HEK293 (cell line): ENCODE measurements around the gene TMEM130.

Experiments used
- CTCF ChIA-PET: fragments of 350-600 bp; formaldehyde crosslinking; extraction: SDS; loops from one replicate; lab custom pipeline; 2021; ENCODE audit warnings: antibody characterized with exemption; lab: Yijun Ruan, JAX
- POLR2A ChIA-PET: fragments of 300-600 bp; formaldehyde crosslinking; extraction: SDS; loops from one replicate; lab custom pipeline; 2020; ENCODE audit warnings: antibody characterized with exemption, inconsistent platforms; lab: Yijun Ruan, JAX
- H3K27ac ChIP-seq: fragments of 200-500 bp; sonication (Bioruptor generic); 2 replicates; pipeline ENCODE4 v1.5.1; 2014; ENCODE audit warnings: low read depth, low read length, control low read depth, inconsistent platforms; ENCODE audit errors: extremely low read depth
- H3K36me3 ChIP-seq, 2 experiments: fragments of 200-500 bp in 1 of 2; sonication (Bioruptor generic) in 1 of 2; 1 replicate in 1 of 2; 2 replicates in 1 of 2; pipeline ENCODE4 v1.5.1; 2014 to 2017; ENCODE audit warnings: inconsistent platforms in 2 of 2, low read length in 2 of 2; ENCODE audit not compliant: control insufficient read depth in 2 of 2, insufficient read depth in 1 of 2
- H3K4me1 ChIP-seq: fragments of 200-500 bp; sonication (Bioruptor generic); 2 replicates; pipeline ENCODE4 v1.5.1; 2014; ENCODE audit warnings: mild to moderate bottlenecking, low read length, inconsistent platforms; ENCODE audit not compliant: control insufficient read depth, insufficient read depth
- H3K4me3 ChIP-seq: 2 replicates; pipeline ENCODE4 v1.5.1; 2011; ENCODE audit warnings: low read depth, mild to moderate bottlenecking, control low read depth, low read length, moderate library complexity
- H3K9me3 ChIP-seq: fragments of 200-500 bp; sonication (Bioruptor generic); 2 replicates; pipeline ENCODE4 v1.5.1; 2014; ENCODE audit warnings: low read depth, low read length, inconsistent platforms; ENCODE audit not compliant: control insufficient read depth, insufficient read depth
- GFI1B ChIP-seq: fragments of 450-650 bp; formaldehyde crosslinking; IDR thresholded peaks from 2 replicates; pipeline ENCODE4 v1.5.1; 2016; ENCODE audit warnings: missing biosample characterization, missing genetic modification characterization
- GLIS1 ChIP-seq: fragments of 450-650 bp; formaldehyde crosslinking; IDR thresholded peaks from 2 replicates; pipeline ENCODE4 v1.5.1; 2016; ENCODE audit warnings: missing biosample characterization, missing genetic modification characterization
- HOXA7 ChIP-seq: sonication (generic); formaldehyde crosslinking; IDR thresholded peaks from 2 replicates; pipeline ENCODE4 v1.8.1; 2022; ENCODE audit warnings: missing genetic modification reagents, borderline replicate concordance
- KLF10 ChIP-seq: fragments of 450-650 bp; IDR thresholded peaks from 2 replicates; pipeline ENCODE4 v1.5.1; 2018; ENCODE audit warnings: missing biosample characterization, mild to moderate bottlenecking, missing genetic modification characterization
- KLF16 ChIP-seq: fragments of 450-650 bp; formaldehyde crosslinking; IDR thresholded peaks from 2 replicates; pipeline ENCODE4 v1.5.1; 2017; ENCODE audit warnings: missing biosample characterization, missing genetic modification characterization
- PRDM2 ChIP-seq: fragments of 450-650 bp; formaldehyde crosslinking; IDR thresholded peaks from 2 replicates; pipeline ENCODE4 v1.5.1; 2016; ENCODE audit warnings: missing biosample characterization, missing genetic modification characterization, borderline replicate concordance
- SP7 ChIP-seq: fragments of 450-650 bp; formaldehyde crosslinking; IDR thresholded peaks from 2 replicates; pipeline ENCODE4 v1.5.1; 2016; ENCODE audit warnings: missing biosample characterization, missing genetic modification characterization
- ZBTB21 ChIP-seq: fragments of 450-650 bp; formaldehyde crosslinking; IDR thresholded peaks from 2 replicates; pipeline ENCODE4 v1.5.1; 2017; ENCODE audit warnings: missing biosample characterization, missing genetic modification characterization
- ZBTB6 ChIP-seq: fragments of 450-650 bp; formaldehyde crosslinking; IDR thresholded peaks from 2 replicates; pipeline ENCODE4 v1.5.1; 2017; ENCODE audit warnings: missing biosample characterization, missing genetic modification characterization
- ZFP37 ChIP-seq: fragments of 450-650 bp; formaldehyde crosslinking; IDR thresholded peaks from 2 replicates; pipeline ENCODE4 v1.5.1; 2016; ENCODE audit warnings: missing biosample characterization, missing genetic modification characterization
- ZNF10 ChIP-seq: fragments of 450-650 bp; formaldehyde crosslinking; IDR thresholded peaks from 2 replicates; pipeline ENCODE4 v1.5.1; 2017; ENCODE audit warnings: missing biosample characterization, missing genetic modification characterization
- ZNF169 ChIP-seq: fragments of 450-650 bp; formaldehyde crosslinking; IDR thresholded peaks from 2 replicates; pipeline ENCODE4 v1.5.1; 2016; ENCODE audit warnings: missing biosample characterization, missing genetic modification characterization
- ZNF26 ChIP-seq: fragments of 450-650 bp; formaldehyde crosslinking; IDR thresholded peaks from 2 replicates; pipeline ENCODE4 v1.5.1; 2016; ENCODE audit warnings: missing biosample characterization, missing genetic modification characterization
- ZNF335 ChIP-seq: fragments of 450-650 bp; formaldehyde crosslinking; conservative IDR thresholded peaks from 2 replicates; pipeline ENCODE4 v1.5.1; 2016; ENCODE audit warnings: missing biosample characterization, missing genetic modification characterization
- ZNF449 ChIP-seq: fragments of 450-650 bp; formaldehyde crosslinking; IDR thresholded peaks from 2 replicates; pipeline ENCODE4 v1.5.1; 2017; ENCODE audit warnings: missing biosample characterization, mild to moderate bottlenecking, missing genetic modification characterization, moderate library complexity
- ZNF514 ChIP-seq: fragments of 450-650 bp; formaldehyde crosslinking; IDR thresholded peaks from 2 replicates; pipeline ENCODE4 v1.5.1; 2016; ENCODE audit warnings: missing biosample characterization, missing genetic modification characterization
- ZNF561 ChIP-seq: fragments of 450-650 bp; IDR thresholded peaks from 2 replicates; pipeline ENCODE4 v1.5.1; 2018; ENCODE audit warnings: missing biosample characterization, missing genetic modification characterization, borderline replicate concordance
- ZNF639 ChIP-seq: fragments of 450-650 bp; formaldehyde crosslinking; IDR thresholded peaks from 2 replicates; pipeline ENCODE4 v1.5.1; 2016; ENCODE audit warnings: missing biosample characterization, missing genetic modification characterization
- ZNF658 ChIP-seq: fragments of 450-650 bp; formaldehyde crosslinking; IDR thresholded peaks from 2 replicates; pipeline ENCODE4; 2016; ENCODE audit warnings: missing biosample characterization, missing genetic modification characterization
- ZNF768 ChIP-seq: fragments of 450-650 bp; formaldehyde crosslinking; IDR thresholded peaks from 2 replicates; pipeline ENCODE4 v1.5.1; 2018; ENCODE audit warnings: missing biosample characterization, mild to moderate bottlenecking, missing genetic modification characterization

Gene TMEM130

GRCh38 chr7:98877146-98877545 lies 7.3 kb upstream of the TMEM130 start:
- no peaks in the 10 kb centered on the region for H3K4me1 ChIP-seq
- H3K9me3 ChIP-seq: no peaks in the 10 kb centered on the region
- peaks cover 14 to 18% of the 10 kb centered on the region in 2 experiments for H3K36me3 ChIP-seq
- H3K27ac ChIP-seq: no peak overlapping the region
- H3K4me3 ChIP-seq: no peak overlapping the region
- TF ChIP-seq ZNF639 (tag by site-specific recombination): no peak
- no peak for TF ChIP-seq ZNF449
- TF ChIP-seq ZNF26 (tag by site-specific recombination): no peak
- no peak for TF ChIP-seq ZBTB21 (tag by site-specific recombination)
- TF ChIP-seq KLF16 (tag by site-specific recombination): no peak
- TF ChIP-seq ZNF335 (tag by site-specific recombination): no peak
- no peak for TF ChIP-seq GLIS1
- no peak for TF ChIP-seq KLF10 (tag by site-specific recombination)
- TF ChIP-seq ZBTB6 (tag by site-specific recombination): no peak
- TF ChIP-seq ZNF561 (tag by site-specific recombination): no peak
- no peak for TF ChIP-seq ZNF658
- TF ChIP-seq HOXA7: no peak
- no peak for TF ChIP-seq GFI1B (tag by site-specific recombination)
- TF ChIP-seq ZNF10: no peak
- CTCF ChIA-PET: interaction anchor here (0.7 to 1.7 kb wide), 5 partner anchors 12 to 130 kb away, joined by 3 to 4 read pairs (median 4); no protein-coding TSS in a partner anchor
- POLR2A ChIA-PET: interaction anchor here (0.6 kb wide), 1 partner anchor 10 kb away, joined by 7 read pairs; no protein-coding TSS in a partner anchor

- ChIA-PET CTCF (interaction anchor here (0.5 to 0.7 kb wide), 2 partner anchors 130 to 457 kb away, joined by 4 read pairs; no protein-coding TSS in a partner anchor), POLR2A (no interaction called here)
- no peaks in the 10 kb centered on the region for H3K9me3 ChIP-seq
- no peak overlapping the region for H3K4me3 ChIP-seq
- no peak overlapping the region for H3K27ac ChIP-seq
- TF ChIP-seq SP7 (tag by site-specific recombination): no peak
- TF ChIP-seq ZNF768 (tag by site-specific recombination): no peak
- TF ChIP-seq ZNF169: no peak
- no peak for TF ChIP-seq ZFP37 (tag by site-specific recombination)
- no peak for TF ChIP-seq PRDM2 (tag by site-specific recombination)
- TF ChIP-seq ZNF514: no peak
- peaks cover 0 to 2% of the 10 kb centered on the region in 2 experiments; a peak in 2 of 3 replicates for H3K36me3 ChIP-seq
- no peaks in the 10 kb centered on the region for H3K4me1 ChIP-seq
Observed at GRCh38 chr7:98875501-98875900, 5.7 kb upstream of the TMEM130 start.
